ENCODE measurements around the gene PFKFB3.

DNA sequence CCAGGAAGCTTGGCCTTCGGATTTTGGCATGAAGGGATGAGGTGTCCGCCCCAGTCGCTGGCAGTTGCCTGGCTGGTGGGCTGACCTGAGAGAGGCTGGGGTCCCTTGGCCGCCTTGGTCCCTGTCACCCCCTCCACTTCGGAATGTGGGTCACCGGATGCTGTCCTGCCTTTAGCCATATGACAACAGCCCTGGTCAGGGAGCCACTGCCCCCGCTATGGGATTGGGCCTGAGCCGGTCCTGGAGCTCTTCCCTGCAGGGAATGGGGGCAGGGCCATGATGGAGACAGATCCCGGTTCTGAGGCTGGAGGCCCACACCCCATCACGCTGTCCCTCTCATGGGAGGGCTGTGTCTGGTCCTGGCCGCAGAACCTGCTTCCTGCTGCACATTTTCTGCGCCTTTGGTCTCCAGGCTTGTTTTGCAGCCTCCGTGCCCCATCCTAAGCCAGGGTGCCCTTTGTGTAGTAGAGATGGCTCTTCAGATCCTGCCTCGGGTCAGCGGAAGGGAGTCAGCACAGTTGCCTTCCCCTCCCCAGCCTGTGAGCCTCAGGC is 22.6 kb downstream of the PFKFB3 start:
- TF ChIP-seq, protein P1, sequence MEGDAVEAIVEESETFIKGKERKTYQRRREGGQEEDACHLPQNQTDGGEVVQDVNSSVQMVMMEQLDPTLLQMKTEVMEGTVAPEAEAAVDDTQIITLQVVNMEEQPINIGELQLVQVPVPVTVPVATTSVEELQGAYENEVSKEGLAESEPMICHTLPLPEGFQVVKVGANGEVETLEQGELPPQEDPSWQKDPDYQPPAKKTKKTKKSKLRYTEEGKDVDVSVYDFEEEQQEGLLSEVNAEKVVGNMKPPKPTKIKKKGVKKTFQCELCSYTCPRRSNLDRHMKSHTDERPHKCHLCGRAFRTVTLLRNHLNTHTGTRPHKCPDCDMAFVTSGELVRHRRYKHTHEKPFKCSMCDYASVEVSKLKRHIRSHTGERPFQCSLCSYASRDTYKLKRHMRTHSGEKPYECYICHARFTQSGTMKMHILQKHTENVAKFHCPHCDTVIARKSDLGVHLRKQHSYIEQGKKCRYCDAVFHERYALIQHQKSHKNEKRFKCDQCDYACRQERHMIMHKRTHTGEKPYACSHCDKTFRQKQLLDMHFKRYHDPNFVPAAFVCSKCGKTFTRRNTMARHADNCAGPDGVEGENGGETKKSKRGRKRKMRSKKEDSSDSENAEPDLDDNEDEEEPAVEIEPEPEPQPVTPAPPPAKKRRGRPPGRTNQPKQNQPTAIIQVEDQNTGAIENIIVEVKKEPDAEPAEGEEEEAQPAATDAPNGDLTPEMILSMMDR (IDR thresholded peaks at IDR 0.05; ENCODE audit: poor library complexity), result no peak
- TF ChIP-seq EZH2 (IDR thresholded peaks at IDR 0.05; ENCODE audit: borderline replicate concordance), result no peak
